Measurements from ENCODE around the gene VWCE.

VWCE gene

DNA sequence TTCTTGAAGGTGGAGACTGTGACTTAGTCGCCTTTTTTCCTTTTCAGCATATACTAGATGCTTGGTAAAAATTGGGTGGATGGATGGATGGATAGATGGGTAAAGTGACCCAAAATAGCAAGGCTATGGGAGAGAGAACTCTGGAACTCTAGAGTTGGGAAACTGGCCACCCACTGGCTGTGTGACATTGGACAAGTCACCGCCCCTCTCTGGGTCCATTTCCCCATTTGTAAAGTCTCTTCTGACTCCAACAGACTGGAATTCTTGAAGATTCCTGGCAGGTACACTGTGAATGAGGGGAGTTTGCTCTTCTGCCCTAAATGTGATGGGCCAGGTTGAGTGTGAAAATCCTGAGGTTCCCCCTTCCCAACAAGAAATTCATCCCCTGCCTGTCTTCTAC lies 45.9 kb upstream of the VWCE start:
- no peaks in the 10 kb centered on the region for H3K9me3 Mint-ChIP-seq
- H3K27ac Mint-ChIP-seq = no peak overlapping the region
- H3K36me3 Mint-ChIP-seq (ENCODE audit: low read depth) = peaks cover 18% of the 10 kb centered on the region

DNA sequence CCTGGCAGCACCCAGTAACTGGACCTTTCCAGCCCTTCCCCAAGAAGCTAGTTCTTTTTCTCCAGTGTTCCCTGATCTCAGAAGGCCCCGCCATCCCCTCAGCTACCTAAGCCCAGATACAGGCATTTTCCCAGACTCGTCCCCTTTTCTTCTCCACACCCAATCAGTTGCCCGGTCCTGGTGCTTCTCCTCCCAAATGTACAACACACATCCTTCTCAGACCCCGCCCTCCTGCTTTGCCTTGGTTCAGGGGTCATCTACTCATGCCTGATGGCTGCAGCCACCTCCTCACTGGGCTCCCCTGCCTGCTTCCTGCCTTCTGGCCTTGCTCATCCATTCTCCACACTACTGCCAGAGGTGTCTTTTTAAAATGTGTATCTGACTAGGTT lies 44.4 kb upstream of the VWCE start:
- TF ChIP-seq, protein P1, sequence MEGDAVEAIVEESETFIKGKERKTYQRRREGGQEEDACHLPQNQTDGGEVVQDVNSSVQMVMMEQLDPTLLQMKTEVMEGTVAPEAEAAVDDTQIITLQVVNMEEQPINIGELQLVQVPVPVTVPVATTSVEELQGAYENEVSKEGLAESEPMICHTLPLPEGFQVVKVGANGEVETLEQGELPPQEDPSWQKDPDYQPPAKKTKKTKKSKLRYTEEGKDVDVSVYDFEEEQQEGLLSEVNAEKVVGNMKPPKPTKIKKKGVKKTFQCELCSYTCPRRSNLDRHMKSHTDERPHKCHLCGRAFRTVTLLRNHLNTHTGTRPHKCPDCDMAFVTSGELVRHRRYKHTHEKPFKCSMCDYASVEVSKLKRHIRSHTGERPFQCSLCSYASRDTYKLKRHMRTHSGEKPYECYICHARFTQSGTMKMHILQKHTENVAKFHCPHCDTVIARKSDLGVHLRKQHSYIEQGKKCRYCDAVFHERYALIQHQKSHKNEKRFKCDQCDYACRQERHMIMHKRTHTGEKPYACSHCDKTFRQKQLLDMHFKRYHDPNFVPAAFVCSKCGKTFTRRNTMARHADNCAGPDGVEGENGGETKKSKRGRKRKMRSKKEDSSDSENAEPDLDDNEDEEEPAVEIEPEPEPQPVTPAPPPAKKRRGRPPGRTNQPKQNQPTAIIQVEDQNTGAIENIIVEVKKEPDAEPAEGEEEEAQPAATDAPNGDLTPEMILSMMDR (IDR thresholded peaks at IDR 0.05; ENCODE audit: unreplicated experiment in 3 of 3) = no peak
- H3K9me3 Mint-ChIP-seq = no peaks in the 10 kb centered on the region
- no peak overlapping the region for H3K27ac Mint-ChIP-seq
- no peak overlapping the region for H3K4me3 Mint-ChIP-seq
- peaks cover 8% of the 10 kb centered on the region for H3K4me1 Mint-ChIP-seq
- H3K36me3 Mint-ChIP-seq (ENCODE audit: low read depth) = peaks cover 18% of the 10 kb centered on the region
- H3K27me3 Mint-ChIP-seq (ENCODE audit: low read depth) = no peaks in the 10 kb centered on the region

More for the DNA sequence above, 45.9 kb upstream of the VWCE start:
- no peak overlapping the region for H3K4me3 Mint-ChIP-seq
- H3K27me3 Mint-ChIP-seq (ENCODE audit: low read depth) = no peaks in the 10 kb centered on the region
- H3K4me1 Mint-ChIP-seq = peaks cover 5% of the 10 kb centered on the region
- TF ChIP-seq, protein P1 (IDR thresholded peaks at IDR 0.05; ENCODE audit: unreplicated experiment in 3 of 3) = no peak

DNA sequence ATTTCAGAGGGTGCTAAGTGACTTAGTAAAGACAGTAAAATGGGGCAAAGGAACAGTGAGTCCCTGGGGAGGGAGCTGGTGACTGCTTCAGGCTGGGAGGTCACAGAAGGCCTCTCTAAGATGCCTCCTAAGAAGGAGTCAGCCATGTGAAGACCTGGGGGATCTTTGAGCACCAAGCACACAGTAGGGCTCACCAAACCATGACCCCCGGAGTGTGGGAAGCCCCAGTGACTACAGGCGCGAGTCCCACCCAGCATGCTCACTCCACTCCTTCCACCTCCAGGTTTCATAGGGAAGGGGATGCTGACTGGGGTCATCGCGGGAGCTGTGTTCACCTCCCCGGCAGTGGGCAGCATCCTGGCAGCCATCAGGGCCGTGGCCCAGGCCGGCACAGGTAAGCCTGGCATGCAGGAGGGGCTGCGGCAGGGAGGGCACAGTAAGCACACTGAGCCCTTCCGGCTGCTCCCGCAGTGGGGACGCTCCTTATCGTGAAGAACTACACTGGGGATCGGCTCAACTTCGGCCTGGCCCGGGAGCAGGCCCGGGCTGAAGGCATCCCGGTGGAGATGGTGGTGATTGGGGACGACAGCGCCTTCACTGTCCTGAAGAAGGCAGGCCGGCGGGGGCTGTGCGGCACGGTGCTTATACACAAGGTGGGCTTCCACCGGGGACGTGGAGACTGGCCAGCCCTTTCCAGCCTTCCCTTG lies 43.8 kb upstream of the VWCE start:
- TF ChIP-seq, protein P1 (IDR thresholded peaks at IDR 0.05; ENCODE audit: unreplicated experiment in 3 of 3) = no peak
- no peaks in the 10 kb centered on the region for H3K9me3 Mint-ChIP-seq
- H3K4me1 Mint-ChIP-seq = peaks cover 13% of the 10 kb centered on the region
- H3K27ac Mint-ChIP-seq = no peak overlapping the region
- H3K36me3 Mint-ChIP-seq (ENCODE audit: low read depth) = peaks cover 18% of the 10 kb centered on the region
- no peaks in the 10 kb centered on the region for H3K27me3 Mint-ChIP-seq (ENCODE audit: low read depth)
- H3K4me3 Mint-ChIP-seq = no peak overlapping the region

DNA sequence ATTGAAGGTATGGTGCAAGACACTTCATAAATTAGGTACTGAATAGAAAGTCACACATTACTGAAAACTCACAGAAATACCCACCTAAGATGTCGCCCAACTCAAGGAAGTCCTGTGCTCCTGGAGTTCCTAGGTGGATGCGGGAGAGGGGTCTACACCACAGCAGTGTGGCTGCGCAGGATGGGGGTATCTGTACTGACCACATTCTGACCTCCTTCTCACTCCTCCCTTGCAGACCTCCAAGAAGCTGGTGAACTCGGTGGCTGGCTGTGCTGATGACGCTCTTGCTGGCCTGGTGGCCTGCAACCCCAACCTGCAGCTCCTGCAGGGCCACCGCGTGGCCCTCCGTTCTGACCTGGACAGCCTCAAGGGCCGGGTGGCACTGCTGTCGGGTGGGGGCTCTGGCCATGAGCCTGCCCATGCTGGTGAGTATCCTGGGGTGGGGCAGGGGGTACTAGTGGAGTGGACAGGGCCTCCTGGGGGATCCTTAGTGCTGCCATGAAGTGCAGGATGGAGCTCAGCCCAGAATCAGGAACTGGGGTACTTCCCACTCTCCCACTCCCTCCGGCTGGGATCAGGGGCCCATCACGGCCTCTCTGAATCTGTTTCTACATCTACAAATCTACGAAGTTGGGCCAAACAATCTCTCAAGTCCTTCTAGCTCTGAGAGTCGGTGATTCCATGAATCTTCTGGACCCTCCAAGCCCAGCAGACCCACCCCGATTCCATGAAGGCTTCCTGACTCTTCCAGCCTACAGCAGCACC lies 42.8 kb upstream of the VWCE start:
- TF ChIP-seq, protein P1 (IDR thresholded peaks at IDR 0.05; ENCODE audit: unreplicated experiment in 3 of 3) = no peak
- no peaks in the 10 kb centered on the region for H3K27me3 Mint-ChIP-seq (ENCODE audit: low read depth)
- H3K27ac Mint-ChIP-seq = peak overlapping the region in 1 of 3 experiments; percentile 37
- peaks cover 16% of the 10 kb centered on the region for H3K36me3 Mint-ChIP-seq (ENCODE audit: low read depth)
- no peaks in the 10 kb centered on the region for H3K9me3 Mint-ChIP-seq
- no peak overlapping the region for H3K4me3 Mint-ChIP-seq
- H3K4me1 Mint-ChIP-seq = peaks cover 18% of the 10 kb centered on the region

DNA sequence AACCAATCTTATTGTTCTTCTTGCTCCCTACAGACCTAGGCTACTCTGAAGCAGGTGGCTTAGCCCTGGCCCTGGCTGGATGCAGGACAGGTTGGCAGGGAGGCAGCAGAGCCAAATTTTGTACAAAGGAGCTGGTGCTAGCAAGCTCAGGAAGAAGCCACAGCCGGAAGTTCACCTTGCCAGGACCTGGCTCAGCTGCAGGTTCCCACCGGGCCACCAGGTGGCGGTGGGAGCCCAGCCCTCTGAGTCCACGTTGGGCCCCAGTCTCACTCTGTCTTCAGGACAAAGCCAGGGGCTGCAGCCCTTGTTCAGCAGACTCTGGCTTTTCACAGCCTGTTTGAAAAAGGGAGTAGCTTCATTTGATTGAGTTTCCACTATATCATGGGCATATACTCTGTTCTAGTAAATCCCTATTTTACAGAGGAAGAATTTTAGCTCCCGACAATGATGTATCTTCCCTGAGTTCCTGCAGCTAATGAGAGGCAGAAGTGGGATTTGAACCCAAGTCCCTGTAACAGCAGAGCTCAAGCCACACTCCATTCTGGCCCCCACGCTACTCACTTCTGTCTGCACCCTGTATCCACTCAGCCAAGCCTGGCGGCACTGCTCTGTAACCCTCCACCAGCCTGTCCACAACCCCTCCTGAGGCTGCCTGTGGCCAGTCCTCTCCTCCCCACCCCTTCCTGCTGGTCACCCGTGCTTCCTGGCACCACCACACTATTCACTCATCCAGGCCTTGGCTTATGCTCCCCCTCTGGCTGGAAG lies 41.2 kb upstream of the VWCE start:
- peak overlapping the region; percentile 8 to 45 (median 40) for H3K4me3 Mint-ChIP-seq
- H3K27ac Mint-ChIP-seq = peak overlapping the region; percentile 56 to 97 (median 87)
- peaks cover 31% of the 10 kb centered on the region for H3K4me1 Mint-ChIP-seq
- H3K27me3 Mint-ChIP-seq (ENCODE audit: low read depth) = no peaks in the 10 kb centered on the region
- TF ChIP-seq, protein P1 (IDR thresholded peaks at IDR 0.05; ENCODE audit: unreplicated experiment in 3 of 3) = peak; percentile 96 to 97 (median 96)
- peaks cover 17% of the 10 kb centered on the region for H3K36me3 Mint-ChIP-seq (ENCODE audit: low read depth)
- H3K9me3 Mint-ChIP-seq = no peaks in the 10 kb centered on the region

All from nephron (organoid).